ENCODE results near the gene STK25. TPM values are rescaled to one million over a fixed set of nuclear protein-coding genes. Genes with fewer than 3 reads are reported as not detected.

STK25 gene
- total and polyA plus RNA-seq, 2 donors (not counting 3 experiments of a cell fraction or from before 2014, with no cell fraction given) = 286 to 715 TPM

- no TSS peak for BruUV-seq (replicated peaks)
- FAIRE-seq (no peak), DNase-seq (ENCODE audit: low read depth, low spot score) (no peak)
- peaks cover 0 to under 1% of the 10 kb centered on the region in 2 experiments for H3K27me3 ChIP-seq (ENCODE audit: control insufficient read depth in 2 of 2, insufficient read depth in 2 of 2, low read length in 2 of 2)
- H3K27ac ChIP-seq (ENCODE audit: insufficient read depth, low read depth, low read length) = no peak overlapping the region
- TF ChIP-seq MYC (IDR thresholded peaks at IDR 0.05; ENCODE audit: low read depth, low read length) (no peak), FOS (IDR thresholded peaks at IDR 0.05; ENCODE audit: borderline replicate concordance, insufficient read depth, low read length) (no peak), CTCF (IDR thresholded peaks at IDR 0.05; ENCODE audit: extremely low read depth in 1 of 2, insufficient read depth in 1 of 2, low read depth in 1 of 2, low read length in 2 of 2) (no peak), JUN (IDR thresholded peaks at IDR 0.05; ENCODE audit: borderline replicate concordance, insufficient read depth, insufficient read length, low read depth) (no peak), EZH2 (IDR thresholded peaks at IDR 0.05; ENCODE audit: borderline replicate concordance, low read depth, low read length, severe bottlenecking) (no peak)
- CTCF ChIA-PET = interaction anchor here (0.8 kb wide), 1 partner anchor 10 kb away, joined by 3 read pairs; no protein-coding TSS in a partner anchor
- H3K4me1 ChIP-seq (ENCODE audit: control insufficient read depth, extremely low read depth, insufficient read depth, low read length) = no peaks in the 10 kb centered on the region
- no peaks in the 10 kb centered on the region for H3K9me1 ChIP-seq (replicated peaks; ENCODE audit: control insufficient read depth, extremely low read depth, insufficient read depth, low read length)
- no peak overlapping the region for H2AFZ ChIP-seq (ENCODE audit: low read depth, low read length)
- no peaks in the 10 kb centered on the region for H3K9me3 ChIP-seq (replicated peaks; ENCODE audit: control insufficient read depth, insufficient read depth, low read length)
- H3K9ac ChIP-seq (replicated peaks; ENCODE audit: extremely low read depth, insufficient read depth, low read length) = no peak overlapping the region
- H4K20me1 ChIP-seq (replicated peaks; ENCODE audit: control insufficient read depth, extremely low read depth, insufficient read depth, low read length) = no peaks in the 10 kb centered on the region
- no peak overlapping the region for H3K4me2 ChIP-seq (ENCODE audit: insufficient read depth, low read length)
- no peak overlapping the region for H3K4me3 ChIP-seq (replicated peaks in 1 of 3; ENCODE audit: insufficient read depth in 1 of 3, low read depth in 1 of 3, low read length in 3 of 3)
- dilution Hi-C loops (cut with MboI; ENCODE audit: extremely low pct_ligation_motif_present, low sequenced_read_pairs) = no loop called here
- intact Hi-C loops (cut with micrococcal nuclease) = no loop called here
- POLR2A ChIA-PET = no interaction called here
- H3K36me3 ChIP-seq (ENCODE audit: control insufficient read depth in 2 of 2, extremely low read depth in 1 of 2, insufficient read depth in 2 of 2, low read length in 2 of 2) = no peaks in the 10 kb centered on the region
- no peaks in the 10 kb centered on the region for H3K79me2 ChIP-seq (ENCODE audit: control insufficient read depth, insufficient read depth, low read length)
Observed at GRCh38 chr2:241535871-241536655, 27.7 kb upstream of the STK25 start.
